GM12801 (cell line): ENCODE results near the gene SYT1.

Source experiments
- CTCF ChIP-seq: IDR thresholded peaks from one replicate; pipeline ENCODE4 v1.5.1; 2011; ENCODE audit warnings: control low read depth; ENCODE audit not compliant: insufficient read length; ENCODE audit errors: extremely low read depth

Gene SYT1

GRCh38 chr12:79351251-79351650 lies 486.7 kb downstream of the SYT1 start:
- TF ChIP-seq CTCF = no peak

- TF ChIP-seq CTCF = no peak
Measured at GRCh38 chr12:79356216-79356615, 491.6 kb downstream of the SYT1 start.

GRCh38 chr12:79357048-79357447 lies 492.5 kb downstream of the SYT1 start:
- TF ChIP-seq CTCF = no peak

GRCh38 chr12:79358716-79359300 lies 494.2 kb downstream of the SYT1 start:
- no peak for TF ChIP-seq CTCF

- TF ChIP-seq CTCF = no peak
Measured at GRCh38 chr12:79360286-79360685, 495.7 kb downstream of the SYT1 start.

GRCh38 chr12:79360936-79361335 lies 496.4 kb downstream of the SYT1 start:
- TF ChIP-seq CTCF = no peak

- TF ChIP-seq CTCF = no peak
Measured at GRCh38 chr12:79364197-79364596, 499.6 kb downstream of the SYT1 start.

GRCh38 chr12:79366374-79366773 lies 501.8 kb downstream of the SYT1 start:
- no peak for TF ChIP-seq CTCF
